NCI-H526 (cell line): ENCODE measurements around the gene RAD51B.
A peak's percentile ranks its signal among the peaks of the same experiment; 100 is the strongest.
"Not testable (repeated sequence)": the region's sequence is repeated elsewhere in the genome, so short reads cannot be mapped to it uniquely, and the experiment has no call there.

Experiments used
- DNase-seq, 2 experiments: peaks; one replicate each; lab custom pipeline; 2025; lab: John Stamatoyannopoulos, UW

Gene RAD51B

DNA sequence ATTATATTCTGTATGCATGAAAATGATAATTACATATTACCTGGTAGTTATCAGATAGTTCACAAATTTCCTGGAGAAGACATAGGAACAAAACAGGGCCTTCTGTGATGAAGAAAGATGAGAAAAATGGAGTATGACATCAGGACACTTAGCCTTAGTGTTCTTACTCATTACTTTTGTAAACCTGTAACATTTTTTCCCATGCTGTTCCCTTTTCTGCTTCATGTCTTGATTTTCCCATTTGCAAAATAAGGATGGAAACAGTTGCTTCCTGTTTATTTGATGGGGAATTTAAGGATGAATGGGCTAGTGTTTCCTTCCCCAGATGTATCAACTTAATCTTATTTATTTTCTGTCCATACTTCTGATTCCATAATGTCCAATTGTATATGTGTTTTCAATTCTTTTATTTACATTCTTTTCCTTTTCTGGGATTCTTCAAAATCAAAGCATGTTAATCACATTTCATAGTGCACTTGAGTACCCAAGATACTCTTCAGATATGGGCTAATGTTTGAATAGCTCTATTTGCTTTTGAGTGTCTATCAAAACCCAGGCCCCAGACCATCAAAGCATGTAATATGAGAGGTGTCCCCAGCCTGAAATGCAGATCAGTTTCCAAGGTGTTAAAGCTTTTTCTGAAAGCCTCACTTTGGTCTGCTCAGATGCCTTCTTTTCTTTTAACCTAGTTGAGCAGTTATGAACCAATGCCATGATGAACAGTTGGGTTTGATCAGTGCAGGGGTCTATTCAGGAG is 260.5 kb downstream of the RAD51B start:
- peak in 1 of 2 experiments; percentile 18 for DNase-seq

GRCh38 chr14:68081489-68081888 is 261.9 kb downstream of the RAD51B start:
- no peak for DNase-seq

GRCh38 chr14:68082698-68083291 is 263.2 kb downstream of the RAD51B start:
- DNase-seq: peak in 1 of 2 experiments; percentile 12

DNA sequence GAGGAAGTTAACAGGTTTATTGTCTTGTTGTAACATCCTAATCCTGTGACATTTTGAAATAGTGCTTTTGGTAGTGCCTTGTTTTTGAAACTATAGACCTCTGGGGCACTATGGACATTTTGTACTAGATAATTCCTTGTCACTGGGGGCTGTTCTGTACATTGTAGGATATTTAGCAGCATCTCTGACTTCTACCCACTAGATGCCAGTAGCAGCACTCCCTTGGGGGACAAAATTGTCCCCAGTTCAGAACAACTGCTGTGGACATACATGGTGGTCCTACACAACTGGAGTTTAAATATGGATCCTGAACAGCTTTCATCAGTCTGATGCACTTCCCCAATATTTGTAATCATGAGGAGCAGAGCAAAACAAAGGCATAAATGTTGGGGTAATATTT is 264.7 kb downstream of the RAD51B start:
- DNase-seq: no peak

- DNase-seq: no peak
These were observed 266.2 kb downstream of the RAD51B start for GRCh38 chr14:68085742-68086141.

GRCh38 chr14:68088451-68088854 is 268.9 kb downstream of the RAD51B start:
- no peak for DNase-seq

DNA sequence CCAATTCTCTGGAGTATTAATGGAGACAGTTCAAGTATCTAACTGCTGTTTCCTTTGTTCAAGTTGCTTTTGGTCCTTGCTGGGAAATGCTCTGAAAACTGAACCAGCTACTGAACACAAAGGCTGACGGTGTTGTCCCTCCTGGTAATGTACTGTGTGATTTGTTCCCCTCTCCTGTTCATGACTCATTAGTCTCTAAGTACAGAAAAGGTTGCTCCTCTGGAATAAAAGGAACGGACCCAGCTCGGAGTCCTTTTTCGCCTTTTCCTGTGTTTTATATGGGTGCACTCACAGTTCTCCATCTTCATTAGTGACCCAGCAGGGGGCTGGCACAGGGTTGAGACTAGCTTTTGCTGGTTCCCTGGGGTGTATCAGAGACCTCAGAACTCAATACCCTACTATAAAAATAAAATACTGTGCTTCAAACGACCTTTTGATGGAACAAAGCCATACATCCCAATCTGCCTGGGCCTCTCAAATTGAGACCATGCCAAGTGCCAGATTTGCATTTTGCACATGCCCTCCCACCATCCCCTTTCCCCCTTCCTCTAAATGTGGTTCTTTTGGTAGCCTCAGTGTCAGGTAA is 269.7 kb downstream of the RAD51B start:
- DNase-seq: no peak

DNA sequence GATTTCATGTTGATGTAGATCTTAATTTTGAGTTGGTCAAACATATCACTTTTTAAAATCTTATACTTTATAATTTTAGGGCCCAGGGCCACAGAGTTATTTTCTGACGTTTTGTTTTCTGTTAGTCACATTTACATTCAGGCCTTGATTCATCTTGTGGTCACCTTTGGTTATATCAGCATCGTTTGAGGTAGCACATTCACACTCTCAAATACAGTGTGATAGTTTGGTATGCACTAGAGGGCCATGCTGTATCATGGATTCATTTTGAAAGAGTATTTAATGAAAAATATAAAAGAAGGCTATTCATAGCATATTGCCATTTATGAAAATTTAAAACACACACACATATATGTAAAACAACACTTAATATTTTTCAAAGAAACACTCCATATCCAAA is 274.6 kb downstream of the RAD51B start:
- DNase-seq: no peak

GRCh38 chr14:68094752-68095151 is 275.2 kb downstream of the RAD51B start:
- no peak for DNase-seq

GRCh38 chr14:68097727-68098126 is 278.1 kb downstream of the RAD51B start:
- DNase-seq: no peak

GRCh38 chr14:68098834-68099233 is 279.3 kb downstream of the RAD51B start:
- no peak for DNase-seq

GRCh38 chr14:68099495-68100045 is 280.0 kb downstream of the RAD51B start:
- no peak for DNase-seq

GRCh38 chr14:68101715-68102301 is 282.2 kb downstream of the RAD51B start:
- not testable (repeated sequence) for DNase-seq

- no peak for DNase-seq
These were observed 284.3 kb downstream of the RAD51B start for GRCh38 chr14:68103853-68104252.

DNA sequence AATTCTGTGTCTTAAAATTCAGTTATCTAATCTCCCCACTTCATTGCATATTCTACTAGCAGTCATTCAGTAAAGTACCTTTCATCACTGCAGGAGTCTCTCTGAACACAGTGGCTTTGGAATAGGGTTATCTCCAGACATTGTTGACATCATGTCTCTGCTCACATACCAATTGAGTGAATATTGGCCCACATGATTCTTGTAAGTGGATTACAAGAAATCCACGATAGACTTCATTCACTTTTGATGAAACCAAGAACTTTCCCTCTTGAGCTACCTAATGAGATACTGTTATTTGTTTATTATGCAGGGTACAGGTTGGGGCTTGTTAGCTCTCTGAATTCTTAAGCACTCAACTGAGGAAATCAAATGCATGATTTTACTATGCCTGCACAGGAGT is 284.9 kb downstream of the RAD51B start:
- no peak for DNase-seq

DNA sequence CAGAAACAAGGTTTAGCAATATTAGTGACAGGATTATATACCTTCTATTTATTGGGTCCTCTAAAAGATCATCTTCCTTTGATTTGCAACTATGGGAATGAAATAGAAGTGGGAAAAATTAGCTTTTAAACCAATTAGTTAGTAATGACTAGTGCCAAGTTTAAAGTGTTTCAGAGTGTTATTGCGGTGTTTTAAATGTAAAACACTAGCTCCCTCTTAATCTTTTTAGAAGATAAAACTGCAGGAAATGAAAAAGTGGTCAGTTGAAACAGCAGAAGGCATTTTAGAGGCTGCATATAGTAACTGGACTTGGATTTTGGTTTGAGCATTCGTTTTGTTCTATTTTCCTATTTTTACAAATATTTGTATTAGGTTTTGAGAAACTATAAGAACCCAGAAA is 286.2 kb downstream of the RAD51B start:
- DNase-seq: no peak

DNA sequence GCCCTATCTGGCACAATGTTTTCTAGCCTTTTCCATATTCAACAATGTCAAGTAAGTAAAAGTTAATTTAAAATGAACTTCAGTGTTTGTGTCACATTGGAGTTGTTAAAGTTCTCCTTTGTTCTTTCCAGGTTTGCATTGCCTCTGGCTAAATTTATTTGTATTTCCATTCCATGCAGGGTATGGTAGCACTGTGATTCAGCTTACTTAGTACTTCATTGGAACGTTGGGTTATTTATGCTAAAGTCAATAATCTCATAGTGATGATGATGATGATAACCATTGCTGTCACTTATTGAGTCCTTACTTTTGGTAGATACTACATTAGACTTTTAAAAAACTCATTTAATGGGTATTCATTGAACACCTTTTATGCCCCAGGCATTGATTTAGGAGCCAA is 286.9 kb downstream of the RAD51B start:
- DNase-seq: no peak

DNA sequence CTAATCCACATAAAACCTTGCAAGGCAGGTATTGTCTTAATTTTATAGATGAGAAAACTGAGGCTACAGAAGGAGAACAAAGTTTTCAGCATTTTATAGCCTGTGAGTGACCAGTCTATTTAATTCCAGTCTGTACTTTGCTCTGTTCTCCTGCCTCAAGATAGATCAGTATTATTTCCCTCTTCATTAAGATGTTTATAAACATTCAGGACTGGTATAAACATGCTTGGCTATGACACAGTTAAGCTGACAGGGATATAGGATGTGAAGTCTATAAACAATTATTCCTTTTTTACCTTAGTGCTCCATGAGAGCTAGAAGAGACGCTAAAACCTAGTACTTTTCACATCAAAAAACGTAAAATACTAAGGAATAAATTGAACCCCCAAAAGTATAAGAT is 287.3 kb downstream of the RAD51B start:
- no peak for DNase-seq

GRCh38 chr14:68109132-68109900 is 289.7 kb downstream of the RAD51B start:
- DNase-seq: no peak

DNA sequence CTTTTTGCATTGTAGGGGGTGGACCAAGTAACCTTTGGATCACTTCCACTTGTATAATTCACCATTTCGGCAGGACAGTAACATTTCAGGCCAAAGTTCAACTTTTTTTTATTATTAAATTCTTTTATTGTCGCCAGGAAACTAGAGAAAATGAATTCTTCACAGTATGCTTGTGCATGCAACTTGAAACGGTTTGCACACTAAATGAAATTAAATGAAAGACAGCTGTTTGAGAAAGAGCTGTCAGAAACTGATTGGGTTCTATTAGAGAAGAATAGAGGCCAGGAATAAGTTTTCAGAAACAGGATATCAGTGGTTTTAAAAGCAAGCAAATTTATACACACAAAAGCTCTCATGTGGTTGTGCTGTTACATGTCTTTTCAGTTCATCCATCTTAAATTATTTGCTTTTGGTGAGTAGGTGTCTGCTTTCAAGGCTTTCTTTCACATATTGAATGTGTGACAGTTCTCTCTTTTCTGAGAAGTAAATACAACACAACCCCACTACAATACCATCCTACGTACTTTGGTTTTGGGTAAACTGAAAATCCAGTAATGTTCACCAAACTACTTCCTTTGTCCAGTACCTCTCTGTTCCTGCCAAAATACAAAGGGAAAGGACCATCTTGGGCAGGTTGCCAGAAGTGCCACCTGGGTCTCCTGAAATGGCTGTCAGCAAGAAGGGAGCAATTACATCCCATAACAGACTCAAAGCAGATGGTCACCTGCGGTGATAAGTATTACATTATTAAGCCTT is 291.7 kb downstream of the RAD51B start:
- DNase-seq: no peak

- no peak for DNase-seq
These were observed 292.3 kb downstream of the RAD51B start for GRCh38 chr14:68111853-68112270.
